ENCODE results near the gene SHBG. TPM values are rescaled to one million over a fixed set of nuclear protein-coding genes. Genes with fewer than 3 reads are reported as not detected.

SHBG gene
- total RNA-seq, 4 donors from 2014 or later = 0.37 to 2.5 TPM; not detected in 2

DNA sequence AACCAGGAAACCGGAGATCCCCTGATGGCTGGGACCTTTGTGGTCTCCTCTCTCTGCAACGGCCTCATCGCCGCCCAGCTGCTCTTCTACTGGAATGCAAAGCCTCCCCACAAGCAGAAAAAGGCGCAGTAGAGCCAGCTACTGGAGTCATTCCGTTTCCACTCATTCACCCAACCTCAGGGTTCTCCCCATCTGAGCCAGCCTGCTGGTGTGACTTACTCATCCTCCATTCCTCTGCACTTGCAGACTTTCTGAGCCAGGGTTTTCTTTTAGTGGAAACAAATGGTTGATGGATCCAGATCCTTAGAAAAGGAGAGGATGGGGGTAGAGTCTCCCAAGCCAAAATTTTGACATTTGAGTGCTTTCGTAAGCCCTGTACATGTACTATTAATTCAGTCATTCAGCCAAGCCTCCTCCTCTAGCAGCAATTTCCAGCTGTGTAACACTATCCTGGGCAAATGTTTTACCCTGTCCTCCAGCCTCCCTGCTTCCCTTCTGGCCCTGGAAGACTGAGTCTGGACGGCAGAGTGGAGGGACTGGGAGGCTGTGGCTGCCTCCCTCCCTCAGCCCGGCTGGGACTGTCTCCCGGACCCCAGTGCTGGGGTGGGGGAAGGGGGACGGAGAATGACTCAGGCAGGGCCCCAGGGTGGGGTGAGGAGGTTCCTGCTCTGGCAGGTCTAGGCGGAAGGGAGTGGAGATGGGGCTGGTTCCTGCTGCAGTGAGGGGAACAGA, 42.3 kb upstream of the SHBG start:
- ATAC-seq (ENCODE audit: low FRiP score) (no peak), DNase-seq (ENCODE audit: low spot score) (no peak)
- TF ChIP-seq, protein P1, sequence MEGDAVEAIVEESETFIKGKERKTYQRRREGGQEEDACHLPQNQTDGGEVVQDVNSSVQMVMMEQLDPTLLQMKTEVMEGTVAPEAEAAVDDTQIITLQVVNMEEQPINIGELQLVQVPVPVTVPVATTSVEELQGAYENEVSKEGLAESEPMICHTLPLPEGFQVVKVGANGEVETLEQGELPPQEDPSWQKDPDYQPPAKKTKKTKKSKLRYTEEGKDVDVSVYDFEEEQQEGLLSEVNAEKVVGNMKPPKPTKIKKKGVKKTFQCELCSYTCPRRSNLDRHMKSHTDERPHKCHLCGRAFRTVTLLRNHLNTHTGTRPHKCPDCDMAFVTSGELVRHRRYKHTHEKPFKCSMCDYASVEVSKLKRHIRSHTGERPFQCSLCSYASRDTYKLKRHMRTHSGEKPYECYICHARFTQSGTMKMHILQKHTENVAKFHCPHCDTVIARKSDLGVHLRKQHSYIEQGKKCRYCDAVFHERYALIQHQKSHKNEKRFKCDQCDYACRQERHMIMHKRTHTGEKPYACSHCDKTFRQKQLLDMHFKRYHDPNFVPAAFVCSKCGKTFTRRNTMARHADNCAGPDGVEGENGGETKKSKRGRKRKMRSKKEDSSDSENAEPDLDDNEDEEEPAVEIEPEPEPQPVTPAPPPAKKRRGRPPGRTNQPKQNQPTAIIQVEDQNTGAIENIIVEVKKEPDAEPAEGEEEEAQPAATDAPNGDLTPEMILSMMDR (IDR thresholded peaks at IDR 0.05) = no peak

GRCh38 chr17:7588553-7589203, 41.3 kb upstream of the SHBG start:
- ATAC-seq (ENCODE audit: low FRiP score) = no peak
- TF ChIP-seq, protein P1 (IDR thresholded peaks at IDR 0.05) = no peak
- no peak for DNase-seq (ENCODE audit: low spot score)

DNA sequence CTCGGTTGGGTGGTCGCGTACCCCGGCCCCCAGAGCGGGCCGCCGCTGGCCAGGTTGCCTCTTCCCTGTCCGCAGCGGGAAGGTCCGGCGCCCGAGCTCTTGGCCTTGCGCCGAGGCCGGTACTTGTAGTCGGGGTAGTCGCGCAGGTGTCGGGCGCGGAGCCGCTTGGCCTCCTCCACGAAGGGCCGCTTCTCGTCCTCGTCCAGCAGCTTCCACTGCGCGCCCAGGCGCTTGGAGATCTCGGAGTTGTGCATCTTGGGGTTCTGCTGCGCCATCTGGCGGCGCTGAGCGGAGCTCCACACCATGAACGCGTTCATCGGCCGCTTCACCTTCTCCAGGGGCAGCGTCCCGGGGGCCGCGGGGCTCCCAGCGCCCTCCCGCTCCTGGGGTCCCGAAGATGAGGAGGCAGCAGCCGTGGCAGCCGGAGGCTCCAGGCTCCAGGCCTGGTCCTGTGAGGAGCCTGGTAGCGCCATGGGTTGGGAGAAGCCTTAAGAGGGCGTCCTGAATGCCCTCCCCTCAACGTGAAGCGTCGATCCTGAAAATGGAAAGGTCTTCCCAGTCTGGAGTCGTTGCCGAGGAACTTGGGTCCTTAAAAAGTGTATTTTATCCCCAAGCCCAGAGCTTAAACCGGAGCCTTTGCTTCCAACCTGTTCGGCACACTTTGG, 40.6 kb upstream of the SHBG start:
- ATAC-seq (ENCODE audit: low FRiP score) (peak; percentile 70), DNase-seq (ENCODE audit: low spot score) (peak; percentile 64)
- TF ChIP-seq, protein P1 (IDR thresholded peaks at IDR 0.05) = peak in 2 of 3 donors; percentile 33 to 47

DNA sequence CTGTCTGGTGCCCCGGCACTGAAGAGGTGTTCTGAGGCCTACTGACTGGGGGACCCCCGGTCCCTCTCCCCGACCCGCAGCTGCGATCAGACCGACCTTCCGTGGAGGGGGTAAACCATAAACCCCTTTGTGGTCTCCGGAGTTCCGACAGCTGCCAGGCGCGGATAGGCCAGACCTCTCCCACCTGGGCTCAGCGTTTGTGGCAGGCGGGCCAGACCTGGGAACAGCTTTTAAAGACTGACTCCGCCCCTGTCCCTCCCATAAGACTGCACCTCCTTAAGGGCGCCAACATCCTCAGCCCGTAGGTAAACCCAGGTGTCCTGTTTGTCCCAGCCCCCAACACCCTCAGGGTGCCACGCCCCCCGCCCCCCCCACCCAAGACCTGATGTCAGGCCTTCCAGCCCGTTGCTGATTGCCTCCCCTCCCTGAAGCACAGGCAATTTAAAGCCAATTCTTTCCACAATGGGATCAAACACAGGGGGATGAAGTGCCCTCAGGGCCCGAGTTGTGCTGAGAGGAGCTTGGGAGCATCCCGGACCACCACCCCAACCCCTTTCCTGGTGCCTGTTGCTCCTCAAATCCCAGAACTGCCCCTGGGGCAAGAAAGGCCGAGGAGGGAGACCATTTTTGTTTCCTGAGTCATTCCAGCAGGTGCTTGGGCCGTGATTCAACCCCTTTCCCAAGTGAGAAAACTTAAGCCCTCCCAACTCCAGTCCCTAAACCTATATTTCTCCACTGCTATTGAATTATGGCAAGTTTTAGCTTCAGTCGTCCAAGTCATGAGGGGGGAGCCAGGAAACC, 39.8 kb upstream of the SHBG start, which contains the start of gene SOX15:
SOX15 (minus strand) TSS at position 204 of the 801 bp plus-strand sequence. CDS start 418 bp downstream, outside the sequence.
- ATAC-seq (ENCODE audit: low FRiP score) (no peak), DNase-seq (ENCODE audit: low spot score) (no peak)
- TF ChIP-seq, protein P1 (IDR thresholded peaks at IDR 0.05) = no peak

GRCh38 chr17:7590743-7591142, 39.2 kb upstream of the SHBG start:
- TF ChIP-seq, protein P1 (IDR thresholded peaks at IDR 0.05) = no peak
- no peak for DNase-seq (ENCODE audit: low spot score)
- ATAC-seq (ENCODE audit: low FRiP score) = no peak

DNA sequence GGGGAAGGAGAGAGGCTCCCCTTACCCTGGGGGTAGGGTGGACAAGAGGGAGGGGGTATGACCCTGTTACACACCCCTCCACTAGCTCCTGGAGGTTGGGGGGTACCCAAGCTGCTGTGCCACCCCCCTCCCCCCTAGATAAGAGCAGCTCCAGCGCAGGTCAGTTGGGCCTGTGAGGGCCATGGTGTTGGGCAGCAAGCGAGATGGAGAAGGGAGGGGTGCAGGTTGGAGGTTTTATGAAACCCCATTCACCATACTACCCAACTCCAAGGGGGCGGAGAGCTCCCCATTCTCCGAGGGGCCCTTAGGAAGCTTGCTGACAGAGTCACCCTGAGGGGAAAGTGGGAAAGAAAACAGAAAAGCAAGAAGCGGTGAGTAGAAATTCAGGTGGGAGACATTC, 38.3 kb upstream of the SHBG start:
- ATAC-seq (ENCODE audit: low FRiP score) (no peak), DNase-seq (ENCODE audit: low spot score) (no peak)
- TF ChIP-seq, protein P1 (IDR thresholded peaks at IDR 0.05) = no peak

Measured in omental fat pad (tissue), 4 donors.